GM21786 (cell line): ENCODE data around the gene RPS6KA5.

Source experiments
- ATAC-seq: cut with Tn5 transposase; IDR thresholded peaks from one replicate; pipeline ENCODE4 v1.9.1; 2021; ENCODE audit not compliant: unreplicated experiment

Gene RPS6KA5

DNA sequence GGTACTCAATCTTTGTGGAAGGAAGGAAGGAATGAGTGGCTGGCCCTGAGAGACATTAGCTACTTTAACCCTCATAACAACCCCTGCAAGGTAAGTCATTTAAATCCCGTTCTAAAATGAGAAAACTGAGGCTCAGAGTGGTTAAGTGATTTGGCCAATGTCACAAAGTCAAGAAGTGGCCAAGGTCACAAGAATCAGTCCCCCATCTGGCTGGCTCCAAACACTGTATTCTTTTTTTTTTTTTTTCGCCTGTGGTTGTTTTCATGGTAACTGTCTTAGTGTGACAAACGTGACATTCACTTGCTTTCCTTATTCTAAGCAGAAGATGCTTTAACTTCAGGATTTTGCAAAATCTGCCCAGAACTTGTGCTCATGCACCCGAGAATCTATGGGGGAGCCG lies 247.0 kb downstream of the RPS6KA5 start:
- ATAC-seq, result no peak

GRCh38 chr14:90812109-90812508 lies 248.3 kb downstream of the RPS6KA5 start:
- no peak for ATAC-seq

DNA sequence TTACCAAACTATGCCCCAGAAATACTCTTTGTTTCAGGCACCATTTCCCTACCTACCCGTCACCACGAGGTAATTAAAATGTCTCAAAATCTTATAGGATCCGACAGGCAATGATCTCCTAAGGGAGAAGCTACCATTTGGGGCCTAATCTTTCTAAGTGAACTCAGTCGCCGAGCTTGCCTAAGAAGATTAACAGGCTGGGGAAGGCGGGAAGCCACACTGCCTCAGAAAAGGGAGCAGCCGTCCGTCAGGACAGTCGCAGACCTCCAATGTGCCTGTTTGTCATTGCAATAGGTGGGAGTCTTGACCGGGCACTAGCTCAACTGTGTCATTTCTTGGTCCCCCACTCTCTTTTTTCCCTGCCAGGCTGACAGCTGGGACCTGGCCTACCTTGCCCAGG lies 248.8 kb downstream of the RPS6KA5 start:
- ATAC-seq, result no peak

DNA sequence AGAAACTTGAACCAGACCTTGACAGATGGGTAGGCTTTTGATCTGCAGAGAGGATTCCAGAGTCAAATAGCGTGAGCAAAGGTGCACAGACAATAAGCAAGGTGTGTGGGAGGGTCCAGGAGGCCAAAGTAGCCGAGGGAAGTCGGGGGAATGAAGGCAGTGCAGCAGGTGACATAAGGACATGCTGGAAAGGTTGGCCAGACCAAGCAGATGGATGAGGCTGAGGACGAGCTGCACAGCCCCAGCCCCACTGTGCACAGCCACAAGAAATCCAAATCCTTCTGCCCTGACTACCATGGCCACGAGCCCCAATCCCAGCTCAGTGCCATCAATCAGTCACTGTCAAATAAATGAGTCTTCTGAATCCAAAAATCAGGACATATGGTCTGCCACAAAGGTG lies 249.6 kb downstream of the RPS6KA5 start:
- ATAC-seq, result no peak

DNA sequence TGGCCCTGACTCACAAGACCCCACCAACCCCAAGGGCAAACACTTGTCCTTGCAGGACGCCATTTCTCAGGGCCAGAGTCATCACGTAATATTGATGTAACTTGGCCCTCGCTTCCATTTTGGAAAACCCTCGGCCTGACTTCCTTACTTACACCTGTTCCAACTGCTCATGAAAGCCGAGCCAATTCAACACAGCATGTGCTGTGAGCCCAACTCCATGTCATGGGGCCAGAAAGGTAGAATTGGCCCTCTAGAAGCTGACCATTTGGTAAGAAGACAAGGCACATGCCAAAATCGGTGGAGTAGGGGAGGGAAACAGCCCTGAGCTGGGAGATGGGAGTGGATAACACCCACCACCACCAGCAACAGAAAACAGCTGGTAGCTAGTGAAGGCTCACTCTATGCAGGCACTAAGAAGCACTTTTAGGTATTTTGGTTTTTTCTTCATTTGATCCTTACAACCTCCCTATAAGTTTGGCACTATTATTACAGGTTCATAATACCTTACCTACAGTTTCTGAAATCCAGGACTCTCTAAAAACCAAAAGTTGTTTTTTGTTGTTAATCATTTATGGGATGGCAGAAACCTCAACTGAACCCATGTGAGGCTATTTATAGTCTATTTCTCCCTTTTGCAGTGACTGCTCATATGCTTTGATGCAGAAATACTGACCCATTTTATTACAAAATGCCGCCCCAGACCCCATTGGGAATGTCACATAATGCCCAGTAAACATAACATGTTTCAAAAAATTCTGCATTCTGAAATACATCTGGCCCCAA lies 250.7 kb downstream of the RPS6KA5 start:
- no peak for ATAC-seq

- no peak for ATAC-seq
These were observed 251.5 kb downstream of the RPS6KA5 start for GRCh38 chr14:90808759-90809529.

DNA sequence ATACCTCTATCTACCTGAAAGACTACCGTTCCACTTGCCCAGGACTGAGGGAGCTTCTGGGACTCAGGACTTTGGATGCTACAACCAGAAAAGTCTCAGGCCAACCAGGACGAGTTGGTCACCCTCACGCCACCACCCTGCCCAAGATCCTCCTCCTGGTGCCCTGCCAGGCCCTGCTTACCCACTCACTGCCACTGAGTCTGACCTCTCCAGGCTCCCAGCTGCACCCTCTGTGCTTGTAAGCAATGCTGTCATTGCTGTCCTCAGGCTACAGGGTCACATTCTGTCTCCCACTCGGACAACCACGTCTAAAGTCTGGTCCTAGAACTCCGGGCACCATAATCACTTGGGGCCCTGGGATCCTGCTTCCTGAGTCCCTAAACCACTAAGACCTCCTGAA lies 253.4 kb downstream of the RPS6KA5 start:
- no peak for ATAC-seq

GRCh38 chr14:90805662-90806540 lies 254.5 kb downstream of the RPS6KA5 start:
- no peak for ATAC-seq

GRCh38 chr14:90805084-90805391 lies 255.4 kb downstream of the RPS6KA5 start:
- ATAC-seq, result no peak

DNA sequence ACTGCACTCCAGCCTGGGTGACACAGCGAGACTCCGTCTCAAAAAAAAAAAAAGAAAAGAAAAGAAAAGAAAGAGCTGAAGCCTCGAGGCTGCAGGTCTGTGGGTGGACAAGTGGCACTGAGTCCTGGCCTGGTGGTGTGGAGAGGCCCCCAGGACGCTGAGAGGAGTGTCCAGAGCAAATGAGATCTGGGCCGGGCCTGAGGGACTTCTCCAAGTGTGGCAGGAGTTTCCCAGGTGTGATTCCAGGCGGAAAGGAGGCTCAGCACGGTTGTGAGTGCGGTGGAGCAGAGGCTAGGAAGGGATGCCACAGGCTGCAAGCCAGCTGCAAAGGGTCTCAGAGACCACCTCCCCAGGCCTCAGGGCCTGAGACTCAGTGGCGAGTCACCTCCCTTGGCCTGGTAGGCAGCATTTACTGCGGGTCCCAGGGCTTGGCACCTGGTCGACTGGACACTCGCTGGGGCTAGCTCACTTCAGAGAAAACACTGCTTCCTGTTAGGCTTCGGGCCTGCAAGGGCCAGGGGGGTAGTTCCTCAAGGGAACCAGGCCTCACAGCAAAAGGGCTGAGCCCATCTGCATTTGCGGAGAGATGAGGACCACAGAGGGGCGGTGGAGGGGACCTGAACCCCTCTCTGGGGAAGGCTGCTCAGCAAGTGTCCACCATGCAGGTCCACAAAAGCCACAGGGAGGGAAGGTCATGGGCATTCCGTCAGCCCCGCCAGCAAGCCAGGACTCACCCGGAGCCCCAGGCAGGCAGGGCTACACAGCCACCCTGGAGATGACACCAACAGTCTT lies 256.0 kb downstream of the RPS6KA5 start:
- no peak for ATAC-seq

GRCh38 chr14:90803249-90803648 lies 257.2 kb downstream of the RPS6KA5 start:
- ATAC-seq, result no peak

DNA sequence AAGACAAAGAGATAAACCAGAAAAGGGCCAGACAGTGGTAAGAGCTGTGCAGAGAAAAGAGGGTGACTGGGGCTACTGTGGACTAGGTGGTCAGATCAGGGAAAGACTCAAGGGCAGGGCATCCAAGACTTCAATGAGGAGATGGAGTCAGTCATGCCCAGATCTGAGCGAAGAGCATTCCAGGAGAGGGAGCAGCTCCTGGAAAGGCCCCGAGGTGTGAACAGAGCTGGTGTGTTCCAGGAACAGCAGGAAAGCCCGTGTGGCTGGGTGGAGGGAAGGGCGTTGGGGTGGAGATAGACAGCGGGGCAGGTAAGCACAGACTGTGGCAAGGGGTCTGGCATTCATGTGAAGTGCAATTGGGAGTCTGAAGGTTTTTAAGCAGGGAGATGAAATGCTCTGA lies 261.0 kb downstream of the RPS6KA5 start:
- ATAC-seq, result no peak

- ATAC-seq, result no peak
These were observed 262.5 kb downstream of the RPS6KA5 start for GRCh38 chr14:90797919-90798318.
